GM21360 (cell line): ENCODE data around the gene RFTN1.

Experiments used
- ATAC-seq: cut with Tn5 transposase; IDR thresholded peaks from one replicate; pipeline ENCODE4 v1.9.1; 2021; ENCODE audit warnings: mild to moderate bottlenecking, moderate library complexity; ENCODE audit not compliant: unreplicated experiment

Gene RFTN1

GRCh38 chr3:16533928-16534574 lies 20.6 kb upstream of the RFTN1 start:
- no peak for ATAC-seq

DNA sequence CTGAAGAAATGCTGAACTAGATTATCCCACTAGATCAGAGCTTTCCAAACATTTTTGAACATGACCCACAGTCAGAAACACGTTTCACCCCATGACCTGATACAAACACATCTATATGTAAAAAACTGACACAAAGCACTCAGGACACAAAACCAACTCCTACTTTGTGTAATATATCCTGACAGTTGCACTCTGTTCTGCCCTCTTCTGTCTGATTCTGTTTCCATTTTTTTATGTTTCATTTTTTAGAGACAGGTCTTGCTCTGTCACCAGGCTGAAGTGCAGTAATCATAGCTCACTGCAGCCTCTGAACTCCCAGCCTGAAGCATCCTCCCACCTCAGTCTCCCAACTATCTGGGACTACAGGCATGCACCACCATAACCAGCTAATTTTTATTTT lies 15.8 kb upstream of the RFTN1 start:
- no peak for ATAC-seq

DNA sequence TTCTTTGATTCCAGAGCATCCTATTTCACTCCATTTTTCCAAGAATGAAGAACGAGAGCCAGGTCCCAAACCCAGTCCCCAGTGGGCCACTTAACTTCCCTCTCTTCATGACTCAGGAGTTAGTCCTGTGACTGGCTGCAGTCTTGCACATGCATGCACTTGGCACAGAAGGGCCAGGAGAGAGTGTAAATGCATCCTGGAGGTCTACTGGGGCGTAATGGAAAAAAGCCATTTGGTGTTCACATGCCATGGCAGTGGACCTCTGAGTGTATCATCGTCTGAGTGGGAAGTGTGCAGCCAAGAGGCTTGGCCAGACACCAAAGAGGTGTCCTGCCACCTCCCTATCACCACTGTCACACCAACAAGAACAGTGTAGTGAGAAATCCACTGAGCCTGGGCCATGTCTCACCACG lies 15.1 kb upstream of the RFTN1 start:
- ATAC-seq = no peak

GRCh38 chr3:16528106-16528505 lies 14.6 kb upstream of the RFTN1 start:
- no peak for ATAC-seq

DNA sequence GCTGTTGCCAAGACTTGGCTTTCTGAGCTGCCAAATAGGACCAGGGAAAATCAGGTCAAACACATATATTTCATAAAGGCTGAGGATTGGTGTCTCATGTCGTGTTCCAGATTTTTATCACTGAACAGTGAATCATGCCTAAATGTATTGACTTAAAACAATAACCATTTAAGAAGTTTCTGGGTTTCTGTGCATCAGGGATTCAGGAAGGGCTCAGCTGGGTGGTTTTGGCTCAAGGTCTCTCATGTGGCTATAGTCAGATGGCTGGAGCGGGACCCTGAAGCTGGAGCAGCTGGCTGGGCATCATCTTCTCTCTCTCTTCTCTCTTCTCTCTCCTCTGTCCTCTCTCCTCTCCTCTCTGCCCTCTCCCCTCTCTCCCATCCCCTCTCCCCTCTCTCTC lies 10.7 kb upstream of the RFTN1 start:
- ATAC-seq = no peak

DNA sequence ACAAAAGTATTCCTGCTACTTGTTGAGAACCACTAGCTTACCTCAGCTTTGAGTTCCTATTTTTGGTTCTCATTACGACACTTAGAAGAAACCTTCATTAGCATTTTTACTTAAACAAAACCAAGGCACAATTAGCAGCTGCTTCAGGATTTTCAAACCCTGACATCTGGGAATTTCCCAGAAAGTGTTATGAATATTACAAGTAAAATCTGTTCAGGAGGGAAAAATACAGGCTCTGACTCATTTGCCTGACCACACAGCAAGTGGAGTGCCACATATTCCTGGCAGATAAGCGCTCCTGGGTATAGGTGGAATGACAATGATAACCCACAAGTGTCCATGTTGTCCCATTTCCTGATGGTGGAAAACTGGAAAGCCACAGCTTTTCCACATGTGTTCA lies 10.3 kb upstream of the RFTN1 start:
- ATAC-seq = no peak

DNA sequence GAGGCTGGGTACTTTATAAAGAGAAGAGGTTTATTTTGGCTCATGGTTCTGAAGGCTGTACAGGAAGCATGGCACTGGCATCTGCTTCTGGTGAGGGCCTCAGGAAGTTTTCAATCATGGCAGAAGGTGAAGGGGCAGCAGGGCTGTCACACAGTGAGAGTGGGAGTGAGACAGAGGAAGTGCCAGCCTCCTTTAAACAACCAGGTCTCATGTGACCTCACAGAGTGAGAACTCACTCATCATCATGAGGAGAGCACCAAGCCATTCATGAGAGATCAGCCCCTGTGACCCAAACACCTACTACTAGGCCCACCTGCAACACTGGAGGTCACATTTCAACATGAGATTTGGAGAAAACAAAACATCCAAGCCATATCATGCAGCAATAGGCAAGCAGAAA lies 9.3 kb upstream of the RFTN1 start:
- ATAC-seq = no peak

- ATAC-seq = peak; percentile 58
Measured at GRCh38 chr3:16520970-16521881, 7.7 kb upstream of the RFTN1 start.

DNA sequence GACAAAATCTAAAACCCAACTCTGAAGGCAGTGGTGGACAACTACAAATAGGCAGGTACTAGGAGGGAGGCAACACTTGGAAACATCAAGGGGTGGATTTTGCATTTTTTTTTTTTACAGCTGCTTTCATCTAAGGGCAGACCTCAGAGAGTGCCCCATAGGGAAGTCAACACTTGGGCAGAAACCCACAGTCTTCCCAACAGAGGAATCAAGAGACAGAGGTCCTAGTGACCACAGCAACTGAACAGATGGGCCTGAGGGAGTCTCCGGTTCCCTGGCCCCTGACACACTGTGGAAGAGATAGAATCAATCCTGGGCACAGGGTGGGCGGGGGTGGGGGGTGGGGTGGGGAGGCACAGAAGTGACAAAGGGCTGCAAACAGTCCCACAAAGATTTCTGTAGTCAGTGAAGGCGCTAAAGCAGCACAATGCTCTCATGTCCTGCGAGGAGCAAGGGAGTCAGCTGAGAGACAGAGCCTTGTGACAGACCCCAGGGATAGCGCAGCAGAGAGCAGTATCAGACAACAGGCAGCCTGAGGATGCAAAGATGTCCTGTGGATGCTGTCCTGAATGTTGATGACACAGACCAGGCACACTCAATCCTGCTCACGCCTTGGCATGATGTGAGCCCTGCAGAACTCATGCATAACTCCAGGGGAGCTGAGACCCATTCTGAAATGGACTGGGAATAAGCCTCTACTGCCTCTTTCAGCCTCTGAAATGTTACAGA lies 6.9 kb upstream of the RFTN1 start:
- no peak for ATAC-seq

GRCh38 chr3:16516695-16517481 lies 3.4 kb upstream of the RFTN1 start:
- no peak for ATAC-seq

DNA sequence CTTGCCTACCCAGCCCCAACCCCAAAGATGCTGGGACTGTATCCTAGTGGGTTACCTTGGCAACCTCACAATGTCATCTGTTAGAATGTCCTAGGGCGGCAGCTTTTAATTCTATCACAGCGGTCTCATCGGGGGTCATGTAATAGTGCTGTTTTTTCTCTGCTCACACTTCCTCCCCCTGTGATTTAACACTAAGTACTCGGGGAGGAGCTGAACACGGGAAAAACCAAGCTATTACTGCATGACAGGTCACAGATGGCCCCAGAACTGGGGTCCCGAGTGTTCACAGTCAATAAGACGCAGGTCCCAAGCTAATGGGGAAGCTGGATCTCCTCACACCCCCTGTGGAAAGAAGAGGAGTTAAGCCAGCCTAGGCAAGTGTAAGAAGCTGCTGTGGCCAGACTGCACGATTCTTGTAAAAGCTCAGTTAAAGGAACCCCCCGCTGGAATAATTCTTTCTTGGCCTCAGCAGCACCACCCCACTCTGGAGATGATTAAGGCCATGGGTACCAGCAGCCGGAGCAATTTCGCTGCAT lies 2.5 kb upstream of the RFTN1 start:
- ATAC-seq = no peak

DNA sequence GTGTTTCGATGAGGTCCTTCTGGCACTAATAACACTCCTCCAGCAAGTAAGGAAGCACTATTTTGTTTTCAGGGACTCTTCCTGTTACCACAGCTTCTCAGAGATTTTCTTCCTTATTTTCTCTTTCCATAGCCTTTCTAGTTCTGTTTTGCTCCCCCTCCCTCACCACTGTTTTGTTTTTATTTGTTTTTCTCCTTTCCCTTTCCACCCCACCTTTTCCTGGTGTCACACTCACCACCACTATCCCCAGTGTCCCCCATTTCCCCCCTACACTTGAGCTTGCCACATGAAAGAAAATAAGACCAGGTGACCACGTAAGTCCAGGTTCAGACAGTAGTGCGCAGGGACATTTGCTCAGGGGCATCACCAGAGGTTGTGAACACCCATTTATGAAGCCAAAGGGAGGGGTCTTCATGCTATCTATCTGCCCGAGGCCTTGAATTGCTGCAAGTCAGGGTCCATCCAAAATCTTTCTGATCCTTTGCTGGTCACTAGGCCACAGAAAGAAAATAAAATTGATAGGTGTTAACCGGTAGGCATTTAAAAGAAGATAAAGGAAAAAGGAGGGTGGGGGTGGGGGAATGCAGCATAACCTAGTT lies 1.4 kb upstream of the RFTN1 start:
- no peak for ATAC-seq

DNA sequence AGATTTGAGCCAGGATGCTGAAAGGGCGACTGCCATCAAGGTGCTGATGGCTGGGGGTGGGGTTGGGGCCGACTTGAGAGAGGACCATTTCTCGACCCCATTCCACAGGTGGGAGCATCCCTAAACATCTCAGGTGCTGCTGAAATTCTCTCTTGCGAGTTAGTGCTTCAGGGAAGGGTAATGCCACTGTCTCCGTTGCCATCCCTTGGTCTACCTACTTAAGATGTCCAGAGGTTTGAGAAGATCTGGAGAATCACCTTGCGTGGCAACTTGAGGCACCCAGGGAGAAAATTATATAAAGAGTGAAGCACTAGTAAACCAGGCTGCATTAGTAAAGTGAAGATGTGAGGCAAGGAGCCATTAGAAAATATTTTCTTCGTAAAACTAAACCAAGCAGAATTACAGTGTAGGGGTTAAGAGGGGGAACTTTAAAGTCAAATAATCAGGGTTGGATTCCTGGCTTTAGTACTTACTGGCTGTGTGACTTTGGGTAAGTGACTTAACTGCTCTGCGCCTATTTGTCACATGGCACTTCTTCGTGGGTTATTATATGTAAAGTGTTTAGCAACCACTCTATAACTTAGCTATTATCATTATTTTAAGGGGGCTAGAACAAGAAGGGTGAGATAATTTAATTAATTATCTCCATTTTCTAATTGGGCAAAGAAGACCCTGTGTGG lies 662 bp upstream of the RFTN1 start:
- ATAC-seq = no peak

GRCh38 chr3:16512435-16513140 lies 911 bp downstream of the RFTN1 start:
- ATAC-seq = peak; percentile 6

DNA sequence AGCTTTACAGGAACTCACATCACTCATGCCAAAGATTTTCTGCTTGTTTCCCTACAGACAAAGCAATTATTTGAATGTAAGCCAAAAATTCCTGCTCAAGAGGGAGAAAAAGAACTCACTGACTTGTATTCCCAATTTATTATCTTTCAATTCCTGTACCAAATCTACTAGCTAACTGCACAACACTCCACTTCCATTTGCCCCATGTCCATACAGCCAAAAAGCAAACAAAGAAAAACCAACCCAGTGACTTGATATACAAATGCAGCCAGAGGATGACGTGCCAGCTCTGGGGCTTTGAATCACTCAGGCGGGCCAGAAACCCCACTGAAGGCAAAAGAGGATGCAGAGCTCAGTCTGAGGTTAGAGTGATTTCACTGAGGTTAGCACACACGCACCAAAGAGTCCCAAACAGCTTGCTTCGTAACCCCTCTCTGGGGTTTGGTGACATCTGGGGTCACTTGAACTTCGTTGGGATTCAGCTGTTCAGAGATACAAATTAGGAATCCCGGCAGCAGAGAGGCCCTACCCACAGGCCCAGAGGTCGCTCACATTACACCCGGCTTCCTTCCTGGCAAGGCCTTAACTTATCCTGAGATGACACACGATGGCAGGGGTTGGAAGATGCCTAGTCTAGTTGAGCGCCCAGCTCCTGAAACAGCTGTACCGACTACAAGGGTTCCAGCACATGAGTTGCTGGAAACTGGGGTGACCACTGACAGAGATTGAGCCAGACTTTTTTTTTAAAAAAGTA lies 1.6 kb downstream of the RFTN1 start:
- ATAC-seq = peak; percentile 42

DNA sequence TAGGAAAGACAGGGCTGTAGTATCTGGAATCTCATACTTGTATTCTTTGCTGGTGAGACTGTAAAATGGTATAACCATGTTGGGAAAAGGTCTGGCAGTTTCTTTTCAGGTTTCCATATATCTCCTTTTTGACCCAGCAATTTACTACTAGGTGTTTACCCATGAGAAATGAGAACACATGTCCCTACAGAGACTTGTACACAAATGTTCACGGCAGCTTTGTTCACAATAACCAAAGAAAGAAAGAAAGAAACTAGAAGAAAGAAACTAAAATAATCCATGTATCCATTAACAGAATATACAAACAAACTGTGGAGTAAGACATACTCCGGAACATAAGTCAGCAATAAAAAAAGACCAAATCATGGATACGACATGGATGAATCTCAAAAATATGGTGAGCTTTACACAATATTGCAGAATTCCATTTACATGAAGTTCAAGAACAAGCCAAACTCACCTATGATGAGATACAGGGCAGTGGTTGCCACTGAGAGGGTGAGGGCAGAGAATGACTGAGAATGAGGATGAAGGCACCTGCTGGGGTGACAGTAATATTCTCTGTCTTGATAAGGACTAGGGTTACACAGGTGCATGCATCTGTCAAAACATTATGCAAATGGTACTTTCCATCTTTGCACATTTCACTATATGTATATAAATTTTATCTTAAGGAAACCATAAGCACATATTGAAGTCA lies 2.7 kb downstream of the RFTN1 start:
- no peak for ATAC-seq

- ATAC-seq = peak; percentile 18
Measured at GRCh38 chr3:16509721-16510619, 3.5 kb downstream of the RFTN1 start.
